Cerebellar nuclear complex (tissue), 1 donor: Measurements from ENCODE around the gene COL13A1.

Experiments used
- DNase-seq, 2 experiments: peaks; one replicate each; lab custom pipeline; 2025; lab: John Stamatoyannopoulos, UW

The COL13A1 gene

DNA sequence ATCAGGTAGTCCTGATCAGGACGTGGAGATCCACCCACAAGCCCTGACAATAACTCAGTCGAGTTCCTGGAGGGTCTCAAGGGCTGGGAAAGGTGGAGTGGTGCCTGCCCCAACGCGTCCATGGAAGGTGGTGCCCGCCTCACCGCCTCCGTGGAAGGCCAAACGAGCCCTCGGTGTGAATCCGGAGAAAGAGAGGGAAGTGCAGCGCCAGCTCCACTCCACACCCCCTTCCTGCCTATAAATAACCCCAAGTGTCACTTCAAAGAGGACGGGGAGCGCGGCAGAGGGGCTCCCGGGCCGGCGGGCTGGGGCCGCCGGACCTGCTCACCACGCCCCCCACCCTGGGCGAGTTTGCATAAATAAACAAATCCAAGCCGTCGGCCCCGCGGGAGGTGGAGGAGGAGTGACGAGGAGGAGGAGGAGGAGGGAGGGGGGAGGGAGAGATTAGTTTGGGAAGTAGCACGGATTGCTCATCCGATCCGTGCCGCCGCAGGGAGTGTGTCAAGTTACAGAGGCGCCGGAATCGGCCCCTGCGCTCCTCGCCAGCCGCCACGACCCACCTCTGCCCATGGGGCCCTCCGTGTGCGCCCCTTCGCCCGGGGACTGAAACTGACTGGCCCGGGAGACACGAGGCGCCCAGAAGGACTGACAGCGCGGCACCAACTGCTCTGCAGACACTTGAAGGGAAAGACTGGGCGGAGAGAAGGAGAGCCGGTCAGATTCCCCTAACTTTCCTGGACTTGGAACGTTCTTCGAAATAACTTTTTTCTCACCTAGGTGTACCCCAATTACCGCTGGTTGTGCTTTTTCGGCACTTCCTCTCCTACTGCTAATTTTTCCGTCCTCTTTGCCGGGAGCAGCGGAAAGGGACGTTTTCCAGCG is at the start of gene COL13A1:
COL13A1 (plus strand) TSS at position 473 of the 882 bp plus-strand sequence. CDS start 518 bp downstream, outside the sequence.
- DNase-seq, result no peak

DNA sequence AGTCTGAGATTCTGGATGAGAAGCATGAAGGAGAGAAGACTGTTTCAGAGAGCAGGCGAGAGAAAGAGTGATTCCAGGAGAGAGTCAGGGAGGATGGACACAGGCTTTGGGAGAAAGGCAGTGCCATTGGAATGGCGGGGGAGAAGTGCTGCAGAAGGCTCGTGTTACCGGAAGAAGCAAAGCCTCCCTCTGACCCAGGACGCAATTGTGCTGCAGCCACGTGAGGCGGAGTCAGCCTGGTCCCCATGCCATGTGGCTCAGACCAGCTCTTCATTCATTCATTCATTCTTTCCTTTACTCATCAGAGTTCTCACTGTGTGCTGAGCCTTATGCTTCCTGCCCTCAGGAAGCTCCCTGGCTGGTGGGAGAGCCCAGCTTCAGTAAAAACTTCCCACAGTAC is 49.2 kb upstream of the COL13A1 start:
- no peak for DNase-seq

DNA sequence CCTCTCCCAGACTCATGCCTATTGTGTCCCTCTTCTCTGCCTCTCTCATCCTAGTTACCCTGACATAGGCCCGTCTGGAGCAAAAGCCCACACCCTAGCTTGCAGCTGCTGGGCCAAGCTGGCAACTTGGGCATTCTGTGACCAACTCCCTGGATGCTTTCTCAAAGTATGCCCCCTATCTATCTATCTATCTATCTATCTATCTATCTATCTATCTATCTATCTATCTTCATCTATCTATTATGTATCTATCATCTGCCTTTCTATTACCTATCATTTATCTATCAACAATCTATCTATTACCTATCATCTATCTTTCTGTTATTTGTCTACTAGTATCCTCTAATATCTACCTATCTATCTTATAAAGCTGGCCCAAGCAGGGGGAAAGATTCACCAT is 45.4 kb upstream of the COL13A1 start:
- DNase-seq, result no peak

DNA sequence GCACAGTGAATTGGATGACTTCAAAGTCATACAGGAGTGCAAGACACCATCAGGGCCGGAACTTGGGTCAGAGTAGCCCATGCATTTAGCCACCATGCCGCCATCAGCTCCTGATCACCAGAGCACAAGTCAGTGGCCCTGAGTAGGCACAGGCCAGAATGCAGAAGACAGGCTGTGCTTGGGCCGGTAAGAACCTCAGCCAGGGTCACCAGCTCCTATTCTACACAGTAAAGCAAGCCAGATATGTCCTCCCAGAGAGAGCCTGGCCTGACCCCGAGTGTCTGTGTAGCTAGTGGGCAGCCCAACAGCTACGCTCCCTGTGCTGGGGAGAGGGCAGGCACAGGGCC is 44.5 kb upstream of the COL13A1 start:
- DNase-seq, result no peak

DNA sequence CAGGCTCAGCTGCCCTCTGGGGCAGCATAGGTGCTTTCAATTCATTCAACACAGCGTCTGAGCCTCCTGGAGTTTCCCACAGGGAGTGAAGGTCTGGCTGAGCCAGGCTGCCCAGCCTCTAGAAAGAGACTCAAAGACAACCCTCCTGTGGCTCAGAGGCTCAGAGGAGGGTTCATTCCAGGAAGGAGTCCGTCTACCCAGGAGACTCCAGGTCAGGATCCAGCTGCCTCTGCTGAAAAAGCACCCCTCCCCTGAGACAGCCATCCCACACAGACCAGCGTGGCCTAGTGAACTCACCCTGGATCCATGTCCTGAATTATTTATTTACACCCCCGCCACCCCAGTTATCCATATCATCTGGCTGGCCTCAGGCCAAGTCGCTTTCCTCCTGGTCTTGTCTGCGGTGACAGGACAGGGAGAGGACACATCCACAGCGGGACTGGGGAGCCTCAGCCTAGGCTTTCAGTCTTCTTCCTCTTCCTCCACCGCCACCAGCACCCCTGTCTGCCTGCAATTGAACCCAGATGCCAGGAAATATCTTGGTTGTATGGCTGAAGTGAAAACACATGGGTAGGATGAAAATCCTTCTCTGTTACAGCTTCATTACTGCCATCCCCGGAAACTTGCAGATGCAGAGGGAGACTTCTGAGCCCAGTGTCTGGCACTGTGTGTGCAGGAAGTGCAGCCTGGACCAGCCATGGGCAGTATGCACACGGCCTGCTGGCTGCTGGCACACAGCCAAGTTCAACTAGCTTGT is 44.0 kb upstream of the COL13A1 start:
- no peak for DNase-seq

DNA sequence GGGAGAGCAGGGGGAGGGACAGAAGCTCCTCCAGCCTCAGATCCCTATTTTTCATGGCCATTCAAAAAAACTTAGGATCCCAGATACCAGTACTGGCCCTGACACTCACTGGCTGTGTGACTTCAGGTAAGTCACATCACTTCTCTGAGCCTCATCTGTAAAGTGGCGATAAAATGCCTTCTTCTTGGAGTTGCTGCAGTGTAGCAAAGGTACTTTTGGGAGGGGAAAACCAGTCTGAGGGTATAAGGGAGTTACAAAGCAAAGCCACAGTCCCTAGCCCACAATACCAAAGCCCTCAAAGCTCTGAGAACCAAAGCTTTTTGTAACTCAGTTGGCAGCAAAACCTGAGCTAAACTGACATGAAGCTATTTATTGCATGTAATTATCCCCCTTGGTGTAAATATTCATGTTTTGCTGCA is 43.4 kb upstream of the COL13A1 start:
- no peak for DNase-seq

DNA sequence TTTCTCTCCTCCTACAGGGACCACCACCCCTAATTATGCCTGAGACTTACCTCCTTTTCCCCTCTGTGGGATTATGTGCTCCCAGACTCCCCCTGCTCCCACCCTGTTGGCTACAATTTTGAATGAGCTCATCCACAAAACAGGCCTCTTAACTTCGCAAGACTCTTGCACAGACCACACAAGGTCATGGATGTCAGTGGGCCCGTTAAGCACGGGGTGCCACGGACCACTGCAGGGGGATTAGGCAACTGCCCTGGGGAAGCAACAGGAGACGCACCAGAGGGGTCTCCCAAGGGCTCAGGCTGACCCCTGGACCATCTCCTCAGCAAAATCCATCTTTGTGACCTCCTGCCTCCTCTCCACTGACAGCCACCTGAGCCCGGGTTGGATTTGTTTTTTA is 42.1 kb upstream of the COL13A1 start:
- DNase-seq, result no peak

DNA sequence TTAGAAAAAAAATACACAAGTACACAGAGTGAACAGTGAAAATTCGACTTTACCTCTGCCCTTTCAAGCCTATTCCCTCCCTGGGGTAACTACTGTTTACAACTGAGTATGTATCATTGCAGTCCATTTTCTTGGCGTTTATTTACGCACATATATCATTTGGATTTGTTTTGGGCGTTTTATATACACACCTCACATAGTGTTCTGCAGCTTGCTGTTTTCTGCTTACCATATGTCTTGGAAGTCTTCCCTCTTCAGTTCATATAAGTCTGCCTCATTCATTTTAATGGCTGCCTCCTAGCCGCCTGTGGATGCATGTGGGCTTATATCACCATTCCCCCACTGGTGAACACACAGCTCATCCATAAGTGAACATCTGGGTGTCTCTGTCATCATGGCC is 41.6 kb upstream of the COL13A1 start:
- no peak for DNase-seq

DNA sequence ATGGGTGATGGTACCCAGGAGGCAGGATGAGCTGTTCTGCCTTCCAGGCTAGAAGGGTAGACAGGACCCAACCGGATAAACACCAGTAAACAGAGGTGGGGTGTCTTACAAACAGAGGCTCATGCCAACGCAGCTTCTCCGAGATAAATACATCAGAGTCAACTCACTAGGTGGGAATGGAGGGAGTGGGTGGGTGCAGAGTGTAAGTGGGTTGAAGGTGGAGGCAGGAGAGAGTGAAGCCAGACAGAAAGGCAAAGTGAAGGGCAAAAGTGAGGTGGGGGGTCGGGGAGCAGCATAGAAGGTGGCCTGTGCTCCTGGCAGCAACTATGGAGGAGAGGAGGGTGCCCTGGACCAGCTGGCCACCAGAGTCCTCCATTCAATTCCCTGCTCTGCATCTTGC is 40.4 kb upstream of the COL13A1 start:
- DNase-seq, result no peak

DNA sequence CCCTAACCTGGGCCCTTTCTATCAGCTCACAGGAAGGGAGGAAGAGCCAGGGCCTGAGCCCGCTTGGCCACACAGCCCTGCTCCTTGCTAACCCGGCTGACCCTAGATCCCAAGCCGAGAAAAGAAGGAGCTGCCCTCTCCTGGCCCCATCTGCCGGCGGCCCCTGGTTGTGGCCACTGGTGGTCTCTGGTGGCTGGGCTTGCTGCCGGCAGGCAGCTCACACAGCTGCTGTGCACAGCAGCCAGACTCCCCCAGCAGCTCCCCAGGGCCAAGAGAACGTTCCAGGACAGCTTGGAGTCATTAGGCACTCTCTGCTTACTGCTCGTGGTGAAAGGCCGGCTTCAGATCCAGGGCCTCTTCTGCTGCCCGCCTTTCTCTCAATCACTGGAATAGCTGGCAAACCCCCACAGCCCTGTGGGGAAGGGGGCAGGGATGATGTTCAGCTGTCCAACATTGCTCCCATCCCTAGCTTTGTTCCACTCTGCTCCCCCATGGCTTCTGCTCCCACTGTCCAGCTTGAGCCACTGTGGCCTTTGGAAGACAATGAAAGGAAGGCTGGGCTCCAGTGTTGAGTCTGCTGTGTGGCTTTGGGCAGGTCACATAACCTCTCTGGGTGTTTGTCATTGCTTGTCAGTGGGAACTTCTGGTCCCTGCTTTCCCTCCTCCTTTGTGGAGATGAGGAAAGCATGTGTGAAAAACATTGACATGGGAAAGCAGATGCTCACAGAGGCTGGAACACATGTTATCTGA is 35.4 kb upstream of the COL13A1 start:
- no peak for DNase-seq

DNA sequence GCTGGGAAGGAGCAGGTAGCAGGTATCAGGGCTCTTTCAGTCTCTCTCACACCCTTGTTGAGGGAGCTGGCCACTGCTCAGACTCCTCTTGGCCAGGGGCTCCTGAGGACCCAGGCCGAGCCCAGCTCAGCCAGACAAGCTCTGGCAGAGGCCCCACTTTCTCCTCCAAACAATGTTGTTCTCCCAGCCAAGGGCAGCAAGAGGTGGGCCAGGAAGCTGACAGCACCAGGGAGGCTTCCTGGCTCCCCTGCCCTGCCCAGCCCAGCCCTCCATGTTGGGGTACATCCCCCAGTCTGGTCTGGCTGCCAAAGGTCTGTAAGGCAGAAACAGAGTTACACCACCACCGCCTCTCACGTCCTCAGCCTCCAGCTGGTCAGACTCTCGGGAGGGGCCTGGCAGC is 33.9 kb upstream of the COL13A1 start:
- no peak for DNase-seq

DNA sequence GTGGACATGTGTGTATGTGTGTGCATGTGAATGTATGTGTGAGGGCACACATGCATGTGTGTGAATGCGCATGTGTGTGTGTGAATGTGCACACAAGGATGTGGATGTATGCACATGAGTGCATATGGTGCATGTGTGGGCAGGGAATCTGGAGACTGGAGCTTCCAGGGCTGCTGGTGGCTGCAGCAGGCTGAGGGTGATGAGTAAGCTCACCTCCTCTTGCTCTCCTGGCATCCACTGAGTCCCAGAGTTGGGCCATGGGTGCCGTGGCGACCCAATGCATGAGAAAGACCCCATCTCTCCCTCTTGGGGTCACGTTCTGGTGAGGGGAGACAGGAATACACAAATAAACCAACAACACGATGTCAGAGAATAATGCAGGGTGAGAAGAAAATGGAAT is 33.3 kb upstream of the COL13A1 start:
- no peak for DNase-seq

DNA sequence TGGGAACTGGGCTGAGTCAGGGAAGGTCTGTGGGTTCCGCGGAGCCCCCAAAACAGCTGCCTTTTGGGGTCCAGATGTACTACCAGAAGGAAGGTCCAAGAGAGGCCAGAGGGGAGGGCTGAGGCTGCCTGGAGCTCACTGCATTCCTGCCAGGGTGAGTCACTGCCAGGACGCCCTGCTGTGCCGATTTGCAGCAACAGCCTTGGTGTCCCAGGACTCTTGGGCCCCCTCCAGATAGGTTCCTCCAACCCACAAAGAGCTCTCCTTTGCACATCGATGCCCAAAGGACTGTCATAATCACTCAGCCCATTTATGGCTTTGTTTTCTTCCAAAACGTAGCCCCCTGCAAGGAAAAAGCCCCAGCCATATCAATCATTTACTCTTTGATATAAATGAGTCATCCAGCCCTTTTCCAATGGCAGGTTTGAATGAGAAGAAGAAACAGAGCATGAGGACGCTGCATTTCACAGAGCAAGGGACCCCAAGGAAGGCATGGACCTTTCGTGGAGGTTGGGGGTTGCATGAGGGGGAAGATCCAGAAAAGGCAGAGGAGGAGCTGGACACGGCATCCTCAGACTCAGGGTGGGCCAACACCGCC is 32.2 kb upstream of the COL13A1 start:
- no peak for DNase-seq

DNA sequence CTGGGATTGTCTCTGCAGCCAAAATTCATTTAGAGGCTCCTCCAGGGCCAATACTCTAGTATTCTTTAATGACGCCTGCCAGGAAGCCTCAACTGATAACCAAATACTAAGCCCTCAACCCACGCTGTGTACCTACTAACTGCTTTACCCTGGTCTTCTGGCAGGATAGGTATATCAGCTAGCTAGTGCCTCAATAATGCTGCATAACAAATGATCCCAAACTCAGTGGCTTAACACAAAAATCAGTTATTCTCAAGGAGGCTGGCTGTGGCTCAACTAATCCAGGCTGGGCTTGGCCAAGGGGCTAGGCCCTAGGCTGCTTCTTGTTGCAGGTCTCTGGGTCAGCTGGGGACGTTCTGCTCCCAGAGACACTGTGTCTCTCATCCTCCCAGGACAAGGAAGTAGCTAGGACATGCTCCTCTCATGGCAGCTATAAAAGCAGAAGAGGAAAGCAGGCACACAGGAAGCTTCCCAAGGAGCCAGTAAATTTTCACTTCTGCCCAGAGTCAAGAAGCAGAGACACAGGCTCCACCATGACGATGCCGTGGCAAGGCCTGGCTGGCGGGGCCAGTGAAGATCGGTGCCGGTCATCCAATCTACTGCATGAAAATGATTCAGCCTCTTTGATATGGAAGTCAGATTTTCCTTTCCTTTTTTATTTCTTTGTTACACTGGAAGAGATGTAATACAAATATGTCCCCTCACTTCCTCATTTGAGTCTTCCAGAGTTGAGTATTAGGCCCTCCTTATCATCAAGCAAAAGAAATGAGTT is 28.6 kb upstream of the COL13A1 start:
- DNase-seq, result no peak

DNA sequence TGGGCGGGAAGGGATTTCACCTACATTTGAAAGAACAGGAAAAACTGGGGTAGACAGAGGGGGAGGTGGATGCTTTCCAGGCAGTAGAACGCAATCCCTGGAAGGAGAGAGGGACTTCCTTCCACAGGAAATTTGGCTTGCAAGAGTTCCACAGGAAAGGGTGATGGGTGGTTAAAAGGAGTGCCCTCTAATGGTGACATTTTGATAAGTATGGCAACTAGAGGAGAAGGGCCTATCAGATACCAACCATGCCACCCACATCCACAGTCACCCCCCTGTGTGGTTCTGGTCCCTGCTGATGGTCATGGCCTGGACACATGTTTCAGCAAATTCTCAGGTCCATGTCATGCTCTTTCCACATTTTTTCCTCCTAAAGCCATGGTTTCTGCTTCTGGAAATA is 27.1 kb upstream of the COL13A1 start:
- DNase-seq, result no peak

DNA sequence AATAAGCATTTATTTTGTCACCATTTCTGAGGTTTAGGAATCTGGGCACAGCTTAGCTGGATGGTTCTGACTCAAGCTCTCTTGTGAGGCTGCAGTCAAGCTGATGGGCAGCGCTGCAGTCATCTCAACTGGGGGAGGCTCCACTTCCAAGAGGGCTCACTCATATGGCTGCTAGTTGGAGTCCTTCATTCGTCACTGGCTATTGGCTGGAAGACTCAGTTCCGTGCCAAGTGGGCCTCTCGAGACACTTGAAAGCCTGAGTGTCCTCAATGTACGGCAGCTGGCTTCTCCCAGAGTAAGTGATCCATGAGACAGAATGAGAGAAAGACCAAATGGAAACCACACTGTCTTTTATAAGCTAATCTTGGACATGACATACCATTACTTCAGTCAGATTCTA is 21.6 kb upstream of the COL13A1 start:
- DNase-seq, result no peak

DNA sequence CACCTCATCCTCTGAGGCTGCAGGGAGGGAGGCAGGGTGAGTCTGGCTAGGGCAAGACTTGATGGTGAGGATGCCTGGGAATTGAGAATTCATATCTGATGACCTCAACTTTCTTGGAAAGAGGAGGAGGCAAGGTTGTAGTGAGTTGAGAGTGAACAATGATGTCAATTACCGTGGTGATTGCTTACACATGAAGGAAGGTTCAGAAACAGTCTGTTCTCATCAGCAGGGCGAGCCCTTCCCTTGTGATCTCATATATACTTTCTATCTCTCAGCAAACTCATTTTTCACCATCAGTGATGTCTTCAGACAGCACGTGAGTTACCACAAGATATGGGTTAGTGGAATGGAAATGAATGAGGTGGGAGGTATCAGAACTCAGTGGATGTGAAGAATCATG is 20.1 kb upstream of the COL13A1 start:
- DNase-seq, result no peak

DNA sequence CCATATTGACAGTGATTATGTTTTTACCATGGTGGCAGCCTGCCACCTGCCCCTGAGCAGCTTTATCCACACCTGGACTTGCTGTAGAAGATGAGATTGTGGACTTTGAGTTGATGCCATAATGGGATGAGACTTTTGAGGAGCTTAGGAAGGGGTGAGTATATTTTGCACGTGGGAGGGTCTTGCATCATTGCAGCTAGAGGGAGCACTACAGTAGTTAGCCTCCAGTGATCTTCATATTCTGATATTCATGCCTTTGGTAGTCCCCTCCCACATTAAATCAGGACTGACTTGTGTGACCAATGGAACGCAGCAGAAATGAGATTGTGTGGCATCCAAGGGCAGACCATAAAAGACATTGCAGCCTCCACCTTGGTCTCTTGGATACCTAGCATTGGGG is 18.2 kb upstream of the COL13A1 start:
- no peak for DNase-seq

DNA sequence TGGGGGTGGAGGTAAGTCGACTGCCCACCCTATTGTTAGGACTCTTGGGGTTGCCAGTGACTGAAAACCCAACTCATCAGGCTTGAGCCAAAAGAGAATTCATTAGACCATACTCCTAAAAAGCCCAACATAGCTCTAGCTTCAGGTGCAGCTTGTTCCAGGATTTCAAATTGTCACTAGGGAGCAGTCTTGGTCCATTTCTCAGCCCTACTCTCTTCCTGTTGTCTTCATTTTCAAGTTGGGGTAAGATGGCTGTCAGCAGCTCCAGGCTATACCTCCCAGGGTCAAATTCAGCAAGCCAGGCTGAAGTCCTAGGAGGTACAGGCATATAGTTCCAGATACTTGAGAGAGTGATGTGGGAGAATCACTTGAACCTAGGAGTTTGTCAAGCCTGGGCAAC is 14.9 kb upstream of the COL13A1 start:
- DNase-seq, result no peak

DNA sequence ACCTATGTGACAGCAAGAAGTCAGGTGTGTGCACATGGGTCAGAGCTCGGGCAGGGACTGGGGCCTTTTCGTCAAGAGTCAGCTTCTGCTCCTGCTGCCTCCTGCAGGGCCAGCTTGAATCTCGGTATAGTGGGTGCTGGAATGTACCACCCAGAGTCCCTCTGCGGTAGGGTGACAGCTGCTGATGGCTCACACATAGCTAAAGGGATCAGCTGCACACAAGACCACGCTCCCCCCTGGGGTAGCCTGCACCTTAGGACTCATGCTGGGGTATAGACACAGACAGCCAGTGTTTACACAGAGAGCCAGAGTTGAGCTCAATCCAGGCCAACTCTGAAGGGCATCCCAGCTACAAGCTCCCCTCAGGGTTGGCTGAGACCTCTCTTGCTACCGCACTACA is 14.0 kb upstream of the COL13A1 start:
- no peak for DNase-seq

DNA sequence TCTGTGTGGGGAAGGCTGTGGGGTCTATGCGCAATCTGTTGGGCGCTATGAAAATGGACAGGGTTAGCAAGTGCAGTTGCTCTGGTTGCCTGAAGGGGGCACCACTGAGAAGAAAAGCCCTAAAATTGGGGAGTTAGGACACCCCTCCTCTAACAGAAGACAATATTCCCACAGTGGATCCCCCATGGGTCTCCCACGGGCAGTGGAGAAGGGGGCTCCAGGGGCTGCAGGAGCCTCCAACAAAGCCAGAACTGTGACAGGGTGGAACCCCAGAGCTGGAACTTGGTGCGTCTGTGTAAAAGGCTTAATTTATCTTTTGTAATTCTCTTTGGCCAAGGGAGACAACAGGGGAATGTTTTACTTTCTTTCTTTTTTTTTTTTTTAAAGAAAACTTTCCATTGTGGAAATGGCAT is 12.5 kb upstream of the COL13A1 start:
- DNase-seq, result no peak

DNA sequence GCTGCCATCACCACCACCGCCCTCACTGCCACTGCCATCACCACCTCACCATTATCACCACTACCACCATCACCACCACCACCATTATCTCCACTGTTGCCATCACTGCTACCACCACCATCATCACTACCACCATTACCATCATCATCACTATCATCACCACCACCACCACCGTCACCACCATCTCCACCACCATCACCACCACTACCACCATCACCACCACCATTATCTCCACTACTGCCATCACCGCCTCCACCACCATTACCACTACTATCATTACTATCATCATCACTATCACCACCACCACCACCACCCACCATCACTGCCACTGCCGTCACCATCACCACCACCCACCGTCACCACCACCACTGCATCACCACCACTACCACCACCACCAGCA is 9.9 kb upstream of the COL13A1 start:
- no peak for DNase-seq
